Stomach (tissue), 9 donors: ENCODE measurements around the gene CSMD2. TPM values are rescaled to one million over a fixed set of nuclear protein-coding genes. Genes with fewer than 3 reads are reported as not detected.

Experiments used
- DNase-seq, 2 donors: peaks; one replicate each; pipeline versions ENCODE4 v3.0.0 to v3.0.0-alpha.2; 2013 to 2019
- H3K27ac ChIP-seq, 5 donors: fragments of 200-600 bp in 4 of 5; sonication (generic) in 4 of 5; one replicate each; pipeline ENCODE4 v1.5.1; 2013 to 2019; ENCODE audit warnings: mild to moderate bottlenecking in 1 of 5, moderate library complexity in 1 of 5
- H3K27me3 ChIP-seq, 3 donors: fragments of 200-600 bp; sonication (generic); one replicate each; pipeline ENCODE4 v1.5.1; 2017 to 2019; ENCODE audit warnings: mixed run types in 1 of 3
- H3K36me3 ChIP-seq, 4 donors: fragments of 200-600 bp; sonication (generic); 1 replicate in 3 of 4; 2 replicates in 1 of 4; pipeline ENCODE4 v1.5.1; 2016 to 2019
- H3K4me1 ChIP-seq, 4 donors: fragments of 200-600 bp; sonication (generic); one replicate each; pipeline ENCODE4 v1.5.1; 2016 to 2019
- H3K4me3 ChIP-seq, 4 donors: fragments of 200-600 bp; sonication (generic) in 3 of 4; one replicate each; pipeline ENCODE4 v1.5.1; 2016 to 2019; ENCODE audit warnings: mild to moderate bottlenecking in 1 of 4
- H3K9me3 ChIP-seq, 4 donors: fragments of 200-600 bp; sonication (generic); one replicate each; pipeline ENCODE4 v1.5.1; 2016 to 2019
- CTCF ChIP-seq, 7 experiments: fragments of 450-650 bp in 4 of 7; fragments of 200-600 bp in 3 of 7; sonication (generic) in 3 of 7; IDR thresholded peaks; one replicate each; pipeline ENCODE4 v1.5.1; 2016 to 2019; ENCODE audit warnings: antibody characterized with exemption in 7 of 7, control low read depth in 2 of 7, mild to moderate bottlenecking in 1 of 7
- EP300 ChIP-seq: sonication (generic); formaldehyde crosslinking; IDR thresholded peaks from one replicate; pipeline ENCODE4 v1.6.1; 2017; ENCODE audit warnings: antibody characterized with exemption
- POLR2A ChIP-seq, 4 donors: fragments of 450-650 bp; IDR thresholded peaks; one replicate each; pipeline ENCODE4 v1.6.1; 2016; ENCODE audit warnings: antibody characterized with exemption in 4 of 4, control low read depth in 2 of 4, mild to moderate bottlenecking in 1 of 4, moderate library complexity in 1 of 4
- POLR2AphosphoS5 ChIP-seq, 3 donors: sonication (generic); formaldehyde crosslinking; IDR thresholded peaks; one replicate each; pipeline ENCODE4 v1.6.1; 2016; ENCODE audit warnings: antibody characterized with exemption in 3 of 3
- WGBS, 5 donors: extraction: QIAGEN DNeasy Blood & Tissue Kit in 3 of 5; methylation state at CpG; one replicate each; pipeline versions ENCODE4 v1.1.5 to v1.1.7; 2013 to 2018; 5-methylcytosine and 5-hydroxymethylcytosine counted together
- intact Hi-C: fragments of 100-400 bp; cut with DNase I; formaldehyde crosslinking; loops from one replicate; pipeline ENCODE4 v1.15.1; 2023; ENCODE audit warnings: low total_unique reads
- polyA plus RNA-seq, 3 donors: library from polyadenylated mRNA; stranded (reverse); fragments of 200-250 nt; gene quantifications; one replicate each; pipeline ENCODE4 v1.2.3, GENCODE V29; 2013
- total RNA-seq, 5 donors: library from RNA; depleted of rRNA; stranded (reverse); fragments of >200 nt; gene quantifications; one replicate each; pipeline versions ENCODE4 v1.1.0 to v1.2.3, GENCODE V29; 2014 to 2016
- donor health status: healthy with polysubstance abuse.
- donor health status: Bipolar disorder and iron deficiency.
- donor health status: healthy.

The CSMD2 gene
- total and polyA plus RNA-seq, 8 donors = 0.10 to 3.5 (median 0.37) TPM; not detected in 1

- H3K27ac ChIP-seq = no peak overlapping the region
- peaks cover under 1 to 98% (median 60%) of the 10 kb centered on the region in 3 donors for H3K27me3 ChIP-seq
- no peaks in the 10 kb centered on the region for H3K36me3 ChIP-seq
- TF ChIP-seq CTCF (IDR thresholded peaks at IDR 0.05) = no peak
- peaks cover 32 to 49% (median 42%) of the 10 kb centered on the region in 4 donors for H3K4me1 ChIP-seq
- H3K9me3 ChIP-seq = no peaks in the 10 kb centered on the region
- 1 to 2% (median 2%) methylated on average over 34 to 75 of the region's 75 CpGs for WGBS, 5 donors
- peak in 1 of 2 donors; percentile 30 for DNase-seq
- intact Hi-C loops = no loop called here
- H3K4me3 ChIP-seq = peak overlapping the region; percentile 34 to 55 (median 44)
These were observed 968 bp downstream of the CSMD2 start for GRCh38 chr1:34163792-34164731.

- peaks cover 0 to 98% (median 60%) of the 10 kb centered on the region in 3 donors for H3K27me3 ChIP-seq
- TF ChIP-seq CTCF (IDR thresholded peaks at IDR 0.05) = peak in 5 of 7 experiments; percentile 30 to 54 (median 50)
- TF ChIP-seq POLR2AphosphoS5 (IDR thresholded peaks at IDR 0.05) = peak in 1 of 3 donors; percentile 25
- TF ChIP-seq EP300 = no peak
- TF ChIP-seq POLR2A (IDR thresholded peaks at IDR 0.05) = no peak
- intact Hi-C loops = no loop called here
- H3K4me1 ChIP-seq = peaks cover 32 to 49% (median 42%) of the 10 kb centered on the region in 4 donors
- DNase-seq = peak; percentile 42 to 84
- H3K4me3 ChIP-seq = peak overlapping the region; percentile 34 to 55 (median 44)
- H3K9me3 ChIP-seq = no peaks in the 10 kb centered on the region
- no peaks in the 10 kb centered on the region for H3K36me3 ChIP-seq
- H3K27ac ChIP-seq = no peak overlapping the region
- WGBS, 5 donors = 2 to 4% (median 3%) methylated on average over 29 to 46 of the region's 46 CpGs
These were observed 1.9 kb downstream of the CSMD2 start for GRCh38 chr1:34162852-34163766.

- H3K27me3 ChIP-seq = peaks cover 0 to 63% (median 3%) of the 10 kb centered on the region in 3 donors
- WGBS, 5 donors = 40 to 52% (median 50%) methylated on average over 3 of the region's 3 CpGs
- H3K27ac ChIP-seq = no peak overlapping the region
- DNase-seq = no peak
- no peak overlapping the region for H3K4me3 ChIP-seq
- intact Hi-C loops = no loop called here
- no peaks in the 10 kb centered on the region for H3K36me3 ChIP-seq
- TF ChIP-seq EP300 (no peak), CTCF (IDR thresholded peaks at IDR 0.05) (no peak), POLR2AphosphoS5 (IDR thresholded peaks at IDR 0.05) (no peak), POLR2A (IDR thresholded peaks at IDR 0.05) (no peak)
- H3K9me3 ChIP-seq = no peaks in the 10 kb centered on the region
- no peaks in the 10 kb centered on the region for H3K4me1 ChIP-seq
These were observed 8.3 kb downstream of the CSMD2 start for GRCh38 chr1:34156739-34157138.

GRCh38 chr1:34155860-34156259 lies 9.2 kb downstream of the CSMD2 start:
- H3K4me1 ChIP-seq = no peaks in the 10 kb centered on the region
- 64 to 78% (median 75%) methylated on average over 2 of the region's 2 CpGs for WGBS, 5 donors
- intact Hi-C loops = no loop called here

More at GRCh38 chr1:34155860-34156259, 9.2 kb downstream of the CSMD2 start:
- TF ChIP-seq EP300 (no peak), CTCF (IDR thresholded peaks at IDR 0.05) (no peak), POLR2A (IDR thresholded peaks at IDR 0.05) (no peak), POLR2AphosphoS5 (IDR thresholded peaks at IDR 0.05) (no peak)
- Histone ChIP-seq H3K9me3 (no peaks in the 10 kb centered on the region), H3K36me3 (no peaks in the 10 kb centered on the region), H3K27me3 (peaks cover 0 to 59% (median 0%) of the 10 kb centered on the region in 3 donors), H3K27ac (no peak overlapping the region), H3K4me3 (no peak overlapping the region)
- DNase-seq = no peak
